NK-92 treated with Interleukin-12 subunit alpha and Interleukin-12 subunit beta, amount 100 ng/mL, for 24 hours (cell line): ENCODE results near the gene RNF14.
A peak's percentile ranks its signal among the peaks of the same experiment; 100 is the strongest.

Experiments used
- DNase-seq: peaks from one replicate; lab custom pipeline; 2025; lab: John Stamatoyannopoulos, UW

RNF14 gene

DNA sequence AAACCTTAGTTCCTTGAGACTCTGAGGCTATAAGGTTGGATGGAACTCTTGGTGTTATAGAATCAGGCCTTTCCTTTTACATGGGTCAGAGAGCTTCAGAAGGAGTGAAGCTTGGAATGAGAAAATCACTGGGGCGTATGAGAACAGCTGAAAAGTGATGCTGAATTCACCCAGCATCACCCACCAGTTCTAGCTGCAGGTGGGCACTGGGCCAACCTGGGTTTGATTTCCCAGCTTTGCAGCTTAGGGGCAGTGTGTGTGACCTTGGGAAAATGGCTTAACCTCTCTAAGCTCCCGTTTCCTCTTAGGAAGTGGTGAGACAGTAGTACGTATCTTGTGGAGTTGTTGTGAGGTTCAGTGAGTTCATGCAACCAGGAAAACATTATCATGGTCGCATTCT is 21.6 kb upstream of the RNF14 start:
- DNase-seq = no peak

DNA sequence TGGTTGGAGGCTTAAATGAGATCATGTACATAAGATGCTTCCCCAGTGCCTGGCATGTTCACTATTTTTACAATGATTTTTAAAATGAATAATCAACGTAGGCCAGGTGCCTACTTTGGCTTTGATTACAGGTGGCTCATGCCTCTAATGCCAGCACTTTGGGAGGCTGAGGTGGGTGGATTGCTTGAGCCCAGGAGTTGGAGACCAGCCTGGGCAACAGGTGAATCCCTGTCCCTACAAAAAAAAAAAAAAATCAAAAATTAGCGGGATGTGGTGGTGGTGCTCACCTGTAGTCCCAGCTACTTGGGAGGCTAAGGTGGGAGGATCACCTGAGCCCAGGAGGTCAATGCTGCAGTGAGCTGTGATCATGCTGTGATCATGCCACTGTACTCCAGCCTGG is 20.1 kb upstream of the RNF14 start:
- DNase-seq = no peak

DNA sequence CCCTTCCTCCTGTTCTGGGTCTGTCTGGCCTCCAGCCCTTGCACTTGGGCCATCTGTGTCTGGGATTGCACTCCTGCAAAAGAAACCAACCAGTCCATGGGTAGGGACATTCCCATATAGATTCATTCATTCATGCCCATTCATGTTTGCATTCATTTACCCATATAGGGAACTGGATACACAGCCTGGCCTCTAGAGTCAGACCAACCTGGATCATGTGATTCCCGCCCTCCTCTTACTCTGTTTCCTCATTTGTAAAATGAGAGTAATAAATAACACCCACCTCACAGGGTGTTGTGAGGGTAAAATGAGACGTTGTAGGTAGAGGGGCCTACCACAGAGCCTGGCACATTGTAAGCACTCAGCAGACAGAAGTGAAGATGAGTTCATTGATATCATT is 19.4 kb upstream of the RNF14 start:
- no peak for DNase-seq

- DNase-seq = no peak
These were observed 18.5 kb upstream of the RNF14 start for GRCh38 chr5:141950207-141951005.

DNA sequence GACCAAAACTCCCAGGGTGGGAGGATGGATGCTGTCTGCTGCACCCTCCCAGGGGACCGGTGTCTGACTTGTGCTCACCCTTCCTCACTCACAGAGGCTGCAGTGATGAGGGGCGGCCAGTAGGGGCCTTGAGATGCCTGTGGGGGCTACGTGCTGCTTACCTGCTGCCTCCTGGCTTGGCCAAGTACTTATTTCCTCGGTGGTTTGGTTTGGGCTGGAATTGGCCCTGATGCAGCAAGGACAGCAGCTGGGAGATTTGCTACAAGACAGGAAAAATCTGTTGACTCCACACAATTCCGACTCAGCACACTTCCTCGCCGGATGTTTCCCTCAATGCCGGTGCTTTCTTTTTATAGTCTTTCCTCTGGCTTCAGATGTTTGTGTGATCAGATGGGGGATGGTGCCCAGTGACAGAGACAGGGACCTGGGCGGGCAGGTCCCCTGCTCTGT is 17.5 kb upstream of the RNF14 start:
- no peak for DNase-seq

GRCh38 chr5:141952020-141952419 is 16.9 kb upstream of the RNF14 start:
- DNase-seq = no peak

GRCh38 chr5:141954194-141954593 is 14.7 kb upstream of the RNF14 start:
- no peak for DNase-seq

DNA sequence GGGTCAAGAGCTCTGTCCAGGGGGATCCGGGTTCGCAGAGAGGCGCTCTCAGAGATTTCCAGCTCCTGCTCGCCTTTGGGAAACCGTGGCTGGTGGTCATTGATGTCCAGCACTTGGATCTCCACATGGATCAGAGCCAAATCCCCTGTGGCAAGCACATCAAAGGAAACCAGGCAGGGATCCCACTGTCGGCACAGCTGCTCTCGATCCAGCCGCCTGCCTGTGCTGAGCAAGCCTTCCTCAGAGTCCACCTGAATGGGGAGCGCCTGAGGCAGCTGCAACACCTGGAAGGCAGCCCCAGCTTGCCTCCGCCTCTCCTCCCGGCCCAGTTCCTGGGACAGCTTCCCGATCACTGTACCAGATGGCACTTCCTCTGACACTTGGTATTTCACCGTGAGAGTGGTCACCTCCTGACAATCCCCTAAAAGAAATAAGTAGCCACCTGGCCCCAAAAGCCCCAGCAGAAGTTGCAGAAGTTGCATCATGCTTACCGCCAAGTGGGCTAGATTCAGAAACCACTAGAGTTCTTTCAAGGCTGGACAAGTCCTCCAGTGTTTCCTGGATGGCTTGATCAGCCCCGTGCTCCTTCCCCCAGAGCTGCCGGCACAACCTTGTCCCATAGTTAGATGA is 11.4 kb upstream of the RNF14 start:
- no peak for DNase-seq

- no peak for DNase-seq
These were observed 10.8 kb upstream of the RNF14 start, which contains the start of gene PCDH12 for GRCh38 chr5:141958113-141958512. PCDH12 (minus strand) TSS chr5:141958202; CDS start chr5:141957851, 351 bp downstream.

DNA sequence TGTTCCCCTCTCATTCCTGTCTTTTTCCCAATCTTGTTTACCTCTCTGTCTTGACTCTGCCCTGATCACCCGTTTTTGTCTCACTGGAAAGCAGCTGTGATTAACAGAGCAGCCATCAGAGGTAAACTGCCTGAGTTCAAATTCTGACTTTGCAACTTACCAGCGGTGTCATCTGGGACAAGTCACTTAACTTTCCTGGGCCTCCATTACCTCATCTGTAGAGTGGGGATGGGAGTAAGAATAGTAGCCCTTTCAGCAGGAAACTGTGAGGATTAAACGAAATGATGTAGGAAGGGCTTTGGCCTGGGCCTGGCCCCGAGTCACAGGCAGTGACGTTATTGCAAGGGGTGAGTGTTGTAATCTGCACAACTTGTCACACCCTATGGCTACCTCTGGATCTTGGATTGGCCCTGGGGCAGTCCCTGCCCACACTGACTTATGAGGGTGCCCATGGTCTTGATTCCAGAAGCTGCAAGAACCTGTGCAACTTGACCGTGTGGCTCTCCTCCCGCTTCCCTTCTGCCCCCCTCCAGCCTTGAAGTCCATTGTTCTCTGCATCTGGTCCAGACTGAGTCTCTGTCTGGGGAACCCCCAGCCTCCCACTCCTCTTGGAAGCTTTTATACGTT is 10.2 kb upstream of the RNF14 start:
- DNase-seq = no peak

DNA sequence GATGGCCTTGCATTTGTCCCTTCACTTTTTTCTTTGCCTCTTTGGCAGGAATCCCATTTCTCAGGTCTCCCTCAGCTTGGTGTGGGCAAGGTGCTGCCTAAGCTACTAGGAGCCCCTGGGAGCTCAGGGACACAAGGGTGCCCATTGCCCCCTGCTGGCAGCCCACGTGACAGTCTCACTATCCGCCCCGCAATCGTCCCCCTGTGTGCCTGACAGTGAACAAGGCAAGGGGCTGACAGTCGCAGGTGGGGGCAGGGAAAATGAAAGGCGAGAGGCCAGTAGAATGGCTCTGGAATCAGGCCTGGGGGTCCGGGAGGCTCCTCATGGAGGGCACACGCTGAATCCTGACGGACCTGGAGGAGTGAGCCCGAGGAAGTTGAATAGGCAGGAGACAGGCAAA is 8.9 kb upstream of the RNF14 start:
- no peak for DNase-seq

DNA sequence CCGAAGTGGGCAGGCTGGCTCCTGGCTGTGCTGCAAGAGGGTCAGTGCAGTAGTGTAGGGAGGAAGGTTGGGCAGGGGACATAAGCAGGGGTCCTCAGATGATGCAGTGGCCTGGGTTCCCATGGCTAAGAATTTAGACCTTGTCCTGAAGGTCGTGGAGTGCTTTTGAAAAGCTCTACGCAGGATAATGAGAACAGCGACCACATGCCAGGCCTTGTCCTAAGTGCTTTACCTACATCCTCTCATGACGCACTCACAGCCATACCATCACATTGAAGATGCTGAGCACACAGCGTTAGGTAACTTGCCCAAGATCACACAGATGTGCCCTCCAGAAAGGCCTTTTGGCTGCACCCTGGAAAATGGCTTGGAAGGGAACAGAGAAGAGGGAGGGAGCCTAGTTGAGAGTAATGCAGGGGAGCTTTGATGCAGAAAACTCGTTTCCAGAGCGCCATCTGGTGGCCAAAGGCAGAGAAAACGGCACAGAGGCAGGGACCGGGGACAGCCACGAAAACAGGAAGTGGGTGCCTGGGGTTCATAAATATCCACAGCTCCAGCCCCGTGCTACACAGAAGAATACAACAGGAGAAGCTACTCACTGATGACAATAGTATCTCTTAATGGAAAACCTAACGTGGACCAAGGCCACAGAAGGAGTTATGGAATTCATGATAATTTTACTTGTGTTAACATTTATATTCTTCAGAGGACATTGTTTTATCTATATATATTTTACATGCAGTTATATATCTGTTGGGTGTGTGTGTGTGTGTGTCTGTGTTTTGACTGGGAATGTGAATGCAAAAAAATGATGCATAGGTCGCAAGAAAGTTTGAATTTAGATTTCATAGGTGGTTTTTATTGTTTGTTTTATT is 8.2 kb upstream of the RNF14 start:
- DNase-seq = peak; percentile 71

GRCh38 chr5:141961466-141961865 is 7.4 kb upstream of the RNF14 start:
- DNase-seq = no peak

- no peak for DNase-seq
These were observed 5.2 kb upstream of the RNF14 start for GRCh38 chr5:141963701-141964100.

DNA sequence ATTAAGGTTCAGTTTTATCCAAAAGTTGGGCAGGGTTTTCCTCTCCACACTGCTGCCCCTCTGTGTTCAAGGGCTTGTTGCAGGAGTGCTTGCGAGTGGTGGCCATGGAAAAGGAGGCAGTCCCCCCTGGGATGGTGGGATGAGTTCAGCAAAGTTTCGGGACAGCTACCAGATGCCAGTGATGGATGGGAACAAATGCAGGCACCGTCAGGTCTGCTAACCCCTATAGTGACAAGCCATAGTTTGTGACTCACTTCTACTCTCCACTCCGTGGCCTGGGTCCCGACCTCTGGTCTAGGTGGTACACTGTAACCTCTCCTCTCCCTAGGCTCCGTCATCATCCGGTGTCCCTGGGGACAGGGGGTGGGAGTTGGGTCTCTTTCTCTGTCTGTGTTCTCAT is 3.8 kb upstream of the RNF14 start:
- no peak for DNase-seq

DNA sequence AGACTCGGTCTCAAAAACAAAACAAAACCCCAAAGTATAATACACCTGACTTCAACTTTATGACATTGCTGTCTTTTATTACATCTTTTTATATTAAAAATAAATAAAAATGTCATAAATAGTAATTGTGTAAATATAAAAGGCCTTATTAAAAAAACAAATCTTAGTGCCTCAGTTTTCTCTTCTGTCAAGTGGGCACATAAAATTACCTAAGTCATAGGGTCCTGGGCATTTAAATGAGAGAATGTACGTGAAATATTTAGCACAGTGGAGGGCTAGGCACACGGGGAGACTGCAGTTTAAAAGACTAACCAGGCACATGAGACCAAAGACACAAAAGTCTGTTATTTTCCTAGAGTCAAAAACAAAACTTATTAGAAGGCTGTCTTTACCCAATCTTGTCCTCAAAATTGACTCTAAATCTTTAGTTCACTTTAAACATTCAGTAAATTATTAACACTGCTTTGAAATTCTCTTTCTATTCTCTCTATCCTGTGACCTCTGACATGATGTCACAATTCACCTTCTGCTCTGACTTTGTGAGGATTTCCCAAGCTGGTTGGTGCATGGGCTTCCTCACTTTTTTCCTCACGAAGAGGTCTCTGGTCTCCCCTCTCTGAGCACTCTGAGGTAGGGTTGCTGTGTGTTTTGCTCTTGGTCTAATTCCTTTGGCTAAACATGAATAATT is 2.5 kb upstream of the RNF14 start:
- no peak for DNase-seq

GRCh38 chr5:141966963-141967333 is 2.0 kb upstream of the RNF14 start:
- no peak for DNase-seq

- DNase-seq = no peak
These were observed 1.2 kb downstream of the RNF14 start for GRCh38 chr5:141969783-141970771.

- no peak for DNase-seq
These were observed 5.1 kb downstream of the RNF14 start for GRCh38 chr5:141973871-141974595.

DNA sequence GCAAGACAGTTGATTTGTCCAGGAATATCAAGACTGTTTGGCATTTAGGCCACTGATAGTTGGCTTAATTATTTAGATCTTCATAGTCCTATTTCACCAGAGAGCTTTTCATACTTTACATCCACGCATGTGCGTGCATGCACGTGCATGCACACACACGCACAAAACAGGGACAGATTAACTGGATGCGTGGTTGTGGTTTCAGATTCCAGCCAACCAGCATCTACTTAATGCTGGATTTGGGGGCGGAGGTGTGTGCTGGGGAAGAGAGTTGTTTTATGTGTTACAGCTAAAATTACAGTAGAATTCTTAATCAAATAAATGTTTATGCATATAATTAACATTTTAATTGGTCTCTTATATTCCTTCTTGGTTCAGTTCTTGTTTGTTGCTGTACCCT is 7.3 kb downstream of the RNF14 start:
- no peak for DNase-seq
